HL-60 (cell line): ENCODE data around the gene BICRAL.

ENCODE experiments used
- DNase-seq, 2 experiments: peaks; one replicate each; pipeline ENCODE4 v3.0.0-alpha.2; 2010 to 2020; ENCODE audit warnings: low read depth in 1 of 2, low spot score in 1 of 2
- H3K27ac ChIP-seq: fragments of 250-450 bp; sonication (Bioruptor Pico); replicated peaks from 2 replicates; pipeline ENCODE4 v1.5.1; 2020; ENCODE audit warnings: mild to moderate bottlenecking, moderate library complexity
- H3K27me3 ChIP-seq: fragments of 250-450 bp; sonication (Bioruptor Pico); 2 replicates; pipeline ENCODE4 v1.5.1; 2021; ENCODE audit warnings: mild to moderate bottlenecking, moderate library complexity; ENCODE audit not compliant: insufficient read depth, poor library complexity, severe bottlenecking
- H3K4me3 ChIP-seq: replicated peaks from 2 replicates; pipeline ENCODE4 v1.5.1; 2011; ENCODE audit warnings: mild to moderate bottlenecking, control low read depth, low read length; ENCODE audit not compliant: insufficient read depth
- GABPA ChIP-seq: IDR thresholded peaks from 2 replicates; pipeline ENCODE4 v1.6.1; 2012; ENCODE audit warnings: low read depth
- POLR2AphosphoS5 ChIP-seq: IDR thresholded peaks from 2 replicates; pipeline ENCODE4 v1.6.1; 2012; ENCODE audit warnings: low read depth
- SPI1 ChIP-seq: IDR thresholded peaks from 2 replicates; pipeline ENCODE4 v1.6.1; 2012; ENCODE audit warnings: low read depth, mild to moderate bottlenecking, borderline replicate concordance
- TF ChIP-seq, protein P1 (sequence below): IDR thresholded peaks from one replicate; pipeline ENCODE4 v1.5.1; 2011; ENCODE audit warnings: low read length, control low read depth, inconsistent platforms; ENCODE audit not compliant: insufficient read depth
- TF ChIP-seq, protein P2 (sequence below): IDR thresholded peaks from 2 replicates; pipeline ENCODE4 v1.6.1; 2012; ENCODE audit warnings: low read depth; ENCODE audit not compliant: insufficient replicate concordance

Gene BICRAL

DNA sequence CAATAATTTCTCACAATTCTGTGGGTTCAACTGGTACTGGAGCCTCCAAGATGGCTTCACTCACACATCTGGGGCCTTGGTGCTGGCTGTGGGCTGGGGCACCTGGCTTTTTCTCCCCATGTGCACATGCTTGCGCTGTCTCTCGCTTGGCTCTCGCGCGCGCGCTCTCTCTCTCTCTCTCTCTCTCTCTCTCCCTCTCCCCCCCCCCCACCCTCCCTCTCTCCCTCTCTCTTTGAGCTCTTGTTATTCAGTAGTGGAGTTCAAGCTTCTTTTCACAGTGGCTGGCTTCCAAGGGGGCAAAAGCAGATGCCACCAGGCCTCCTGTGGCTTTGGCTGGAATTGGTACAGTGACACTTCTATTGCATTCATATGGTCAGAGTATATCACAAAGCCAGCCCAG is 25.1 kb upstream of the BICRAL start:
- H3K27ac ChIP-seq: no peak overlapping the region
- no peak overlapping the region for H3K4me3 ChIP-seq
- TF ChIP-seq, protein P1, sequence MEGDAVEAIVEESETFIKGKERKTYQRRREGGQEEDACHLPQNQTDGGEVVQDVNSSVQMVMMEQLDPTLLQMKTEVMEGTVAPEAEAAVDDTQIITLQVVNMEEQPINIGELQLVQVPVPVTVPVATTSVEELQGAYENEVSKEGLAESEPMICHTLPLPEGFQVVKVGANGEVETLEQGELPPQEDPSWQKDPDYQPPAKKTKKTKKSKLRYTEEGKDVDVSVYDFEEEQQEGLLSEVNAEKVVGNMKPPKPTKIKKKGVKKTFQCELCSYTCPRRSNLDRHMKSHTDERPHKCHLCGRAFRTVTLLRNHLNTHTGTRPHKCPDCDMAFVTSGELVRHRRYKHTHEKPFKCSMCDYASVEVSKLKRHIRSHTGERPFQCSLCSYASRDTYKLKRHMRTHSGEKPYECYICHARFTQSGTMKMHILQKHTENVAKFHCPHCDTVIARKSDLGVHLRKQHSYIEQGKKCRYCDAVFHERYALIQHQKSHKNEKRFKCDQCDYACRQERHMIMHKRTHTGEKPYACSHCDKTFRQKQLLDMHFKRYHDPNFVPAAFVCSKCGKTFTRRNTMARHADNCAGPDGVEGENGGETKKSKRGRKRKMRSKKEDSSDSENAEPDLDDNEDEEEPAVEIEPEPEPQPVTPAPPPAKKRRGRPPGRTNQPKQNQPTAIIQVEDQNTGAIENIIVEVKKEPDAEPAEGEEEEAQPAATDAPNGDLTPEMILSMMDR: no peak
- TF ChIP-seq GABPA: no peak
- TF ChIP-seq, protein P2, sequence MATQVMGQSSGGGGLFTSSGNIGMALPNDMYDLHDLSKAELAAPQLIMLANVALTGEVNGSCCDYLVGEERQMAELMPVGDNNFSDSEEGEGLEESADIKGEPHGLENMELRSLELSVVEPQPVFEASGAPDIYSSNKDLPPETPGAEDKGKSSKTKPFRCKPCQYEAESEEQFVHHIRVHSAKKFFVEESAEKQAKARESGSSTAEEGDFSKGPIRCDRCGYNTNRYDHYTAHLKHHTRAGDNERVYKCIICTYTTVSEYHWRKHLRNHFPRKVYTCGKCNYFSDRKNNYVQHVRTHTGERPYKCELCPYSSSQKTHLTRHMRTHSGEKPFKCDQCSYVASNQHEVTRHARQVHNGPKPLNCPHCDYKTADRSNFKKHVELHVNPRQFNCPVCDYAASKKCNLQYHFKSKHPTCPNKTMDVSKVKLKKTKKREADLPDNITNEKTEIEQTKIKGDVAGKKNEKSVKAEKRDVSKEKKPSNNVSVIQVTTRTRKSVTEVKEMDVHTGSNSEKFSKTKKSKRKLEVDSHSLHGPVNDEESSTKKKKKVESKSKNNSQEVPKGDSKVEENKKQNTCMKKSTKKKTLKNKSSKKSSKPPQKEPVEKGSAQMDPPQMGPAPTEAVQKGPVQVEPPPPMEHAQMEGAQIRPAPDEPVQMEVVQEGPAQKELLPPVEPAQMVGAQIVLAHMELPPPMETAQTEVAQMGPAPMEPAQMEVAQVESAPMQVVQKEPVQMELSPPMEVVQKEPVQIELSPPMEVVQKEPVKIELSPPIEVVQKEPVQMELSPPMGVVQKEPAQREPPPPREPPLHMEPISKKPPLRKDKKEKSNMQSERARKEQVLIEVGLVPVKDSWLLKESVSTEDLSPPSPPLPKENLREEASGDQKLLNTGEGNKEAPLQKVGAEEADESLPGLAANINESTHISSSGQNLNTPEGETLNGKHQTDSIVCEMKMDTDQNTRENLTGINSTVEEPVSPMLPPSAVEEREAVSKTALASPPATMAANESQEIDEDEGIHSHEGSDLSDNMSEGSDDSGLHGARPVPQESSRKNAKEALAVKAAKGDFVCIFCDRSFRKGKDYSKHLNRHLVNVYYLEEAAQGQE: no peak
- no peak for TF ChIP-seq POLR2AphosphoS5
- no peak for TF ChIP-seq SPI1
- DNase-seq: no peak
- no peaks in the 10 kb centered on the region for H3K27me3 ChIP-seq

DNA sequence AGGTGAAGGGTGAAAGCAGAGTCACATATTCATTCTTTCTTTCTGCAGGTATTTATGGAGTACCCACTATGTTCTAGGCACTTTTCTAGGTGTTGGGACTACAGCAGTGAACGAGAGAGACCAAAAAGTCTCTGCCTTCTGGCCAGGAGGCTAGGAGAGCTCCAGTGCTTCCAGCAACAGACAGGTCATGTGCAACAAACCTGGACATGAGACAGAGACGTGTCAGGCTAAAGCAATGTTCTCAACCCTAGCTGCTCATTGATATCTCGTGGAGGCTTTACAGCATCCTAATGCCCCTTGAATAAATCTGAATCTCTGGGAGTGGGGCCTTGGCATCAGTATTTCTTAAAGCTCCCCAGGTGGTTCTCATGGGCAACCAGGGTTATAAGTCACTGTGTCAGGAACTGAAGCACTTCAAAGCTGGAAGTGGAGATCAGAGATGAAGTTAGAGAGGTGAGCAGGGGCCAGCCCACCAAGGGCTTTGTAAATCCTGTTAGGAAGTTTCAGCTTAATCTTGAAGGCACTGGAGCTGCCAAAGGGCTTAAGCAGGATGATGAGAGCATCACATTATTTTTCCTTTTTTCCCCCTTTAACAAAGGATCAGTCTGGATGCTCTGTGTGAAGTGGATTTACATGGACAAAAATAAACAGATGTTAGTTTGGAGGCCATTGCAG is 23.0 kb upstream of the BICRAL start:
- H3K4me3 ChIP-seq: no peak overlapping the region
- no peak for DNase-seq
- no peaks in the 10 kb centered on the region for H3K27me3 ChIP-seq
- TF ChIP-seq, protein P1: no peak
- TF ChIP-seq SPI1 (no peak), GABPA (no peak), POLR2AphosphoS5 (no peak)
- TF ChIP-seq, protein P2: no peak
- no peak overlapping the region for H3K27ac ChIP-seq

DNA sequence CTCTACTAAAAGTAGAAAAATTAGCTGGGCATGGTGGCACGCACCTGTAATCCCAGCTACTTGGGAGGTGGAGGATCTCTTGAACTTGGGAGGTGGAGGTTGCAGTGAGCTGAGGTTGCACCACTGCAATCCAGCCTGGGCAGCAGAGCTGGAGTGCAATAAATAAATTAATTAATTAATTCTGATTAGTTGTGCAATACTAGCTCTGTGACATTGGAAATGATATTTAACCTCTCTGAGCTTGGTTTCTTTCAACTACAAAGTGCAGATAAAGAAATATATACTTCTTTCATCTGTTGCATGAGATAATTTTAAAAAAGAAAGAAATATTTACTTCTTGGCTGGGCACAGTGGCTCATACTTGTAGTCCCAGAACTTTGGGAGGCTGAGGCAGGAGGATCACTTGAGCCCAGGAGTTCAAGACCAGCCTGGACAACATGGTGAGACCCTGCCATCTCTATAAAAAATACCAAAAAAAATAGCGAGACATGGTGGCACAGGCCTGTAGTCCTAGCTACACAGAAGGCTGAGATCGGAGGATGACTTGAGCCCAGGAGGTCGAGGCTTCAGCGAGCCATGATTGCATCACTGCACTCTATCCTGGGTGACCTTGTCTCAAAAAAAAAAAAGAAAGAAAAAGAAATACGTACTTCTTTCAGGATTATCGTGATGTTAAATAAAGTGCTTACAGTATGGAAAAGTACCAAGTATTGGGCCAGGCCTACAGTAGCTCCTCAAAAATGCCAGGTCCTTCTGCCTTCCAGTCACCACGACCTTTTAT is 20.4 kb upstream of the BICRAL start:
- no peak for DNase-seq
- TF ChIP-seq, protein P2: no peak
- TF ChIP-seq, protein P1: no peak
- TF ChIP-seq GABPA (no peak), SPI1 (no peak), POLR2AphosphoS5 (no peak)
- no peak overlapping the region for H3K27ac ChIP-seq

More for the DNA sequence above, 20.4 kb upstream of the BICRAL start:
- Histone ChIP-seq H3K27me3 (no peaks in the 10 kb centered on the region), H3K4me3 (no peak overlapping the region)
